ENCODE measurements around the gene OR4A16.

Gene OR4A16, protein sequence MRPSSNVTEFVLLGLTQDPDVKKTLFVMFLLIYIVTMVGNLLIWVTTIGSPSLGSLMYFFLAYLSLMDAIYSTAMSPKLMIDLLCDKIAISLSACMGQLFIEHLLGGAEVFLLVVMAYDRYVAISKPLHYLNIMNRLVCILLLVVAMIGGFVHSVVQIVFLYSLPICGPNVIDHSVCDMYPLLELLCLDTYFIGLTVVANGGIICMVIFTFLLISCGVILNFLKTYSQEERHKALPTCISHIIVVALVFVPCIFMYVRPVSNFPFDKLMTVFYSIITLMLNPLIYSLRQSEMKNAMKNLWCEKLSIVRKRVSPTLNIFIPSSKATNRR

DNA sequence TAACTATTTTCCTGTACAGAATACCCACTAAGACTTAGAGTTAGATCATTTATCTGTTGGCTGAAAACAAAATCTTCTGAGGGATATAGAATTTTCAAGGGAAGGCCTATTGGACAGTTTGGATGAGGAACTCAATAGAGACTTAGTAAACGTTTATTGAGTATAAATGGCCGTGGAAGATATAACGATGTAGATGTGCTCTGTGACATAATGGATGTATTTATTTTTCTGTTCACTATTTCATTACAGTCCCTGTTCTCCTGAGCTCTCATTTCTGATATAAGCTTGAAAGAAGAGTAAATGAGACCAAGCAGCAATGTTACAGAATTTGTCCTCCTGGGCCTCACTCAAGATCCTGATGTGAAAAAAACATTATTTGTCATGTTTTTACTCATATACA lies at the start of gene OR4A16:
OR4A16 (plus strand) TSS at position 301 of the 400 bp plus-strand sequence; CDS start at position 301, 0 bp downstream.
- no peak for DNase-seq (ENCODE audit: insufficient read length, low spot score)
- no peak for FAIRE-seq

- DNase-seq (ENCODE audit: insufficient read length, low spot score) (no peak), FAIRE-seq (no peak)
Observed at GRCh38 chr11:55324500-55324899, 18.5 kb upstream of the OR4A16 start.

DNA sequence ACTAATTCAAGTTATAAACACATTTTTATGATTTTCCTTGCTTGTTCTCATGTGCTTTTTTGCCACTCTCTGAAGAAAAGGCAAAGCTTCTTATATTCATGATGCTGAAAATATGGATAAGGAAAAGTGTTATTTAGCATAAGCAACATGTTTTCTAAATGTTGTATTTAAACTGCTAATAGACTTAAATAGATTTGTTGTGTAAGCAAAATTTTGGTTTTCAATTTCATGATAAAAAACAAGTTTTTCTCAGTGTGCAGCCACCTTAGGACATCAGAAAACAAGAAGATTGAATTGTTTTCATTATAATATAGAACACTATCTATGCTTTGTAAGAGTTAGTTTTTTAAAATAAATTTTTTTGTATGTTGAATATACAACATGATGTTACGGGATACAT lies 2.3 kb downstream of the OR4A16 start:
- no peak for DNase-seq (ENCODE audit: insufficient read length, low spot score)
- FAIRE-seq = no peak

GRCh38 chr11:55349032-55349431 lies 6.0 kb downstream of the OR4A16 start:
- no peak for FAIRE-seq
- DNase-seq (ENCODE audit: insufficient read length, low spot score) = no peak

DNA sequence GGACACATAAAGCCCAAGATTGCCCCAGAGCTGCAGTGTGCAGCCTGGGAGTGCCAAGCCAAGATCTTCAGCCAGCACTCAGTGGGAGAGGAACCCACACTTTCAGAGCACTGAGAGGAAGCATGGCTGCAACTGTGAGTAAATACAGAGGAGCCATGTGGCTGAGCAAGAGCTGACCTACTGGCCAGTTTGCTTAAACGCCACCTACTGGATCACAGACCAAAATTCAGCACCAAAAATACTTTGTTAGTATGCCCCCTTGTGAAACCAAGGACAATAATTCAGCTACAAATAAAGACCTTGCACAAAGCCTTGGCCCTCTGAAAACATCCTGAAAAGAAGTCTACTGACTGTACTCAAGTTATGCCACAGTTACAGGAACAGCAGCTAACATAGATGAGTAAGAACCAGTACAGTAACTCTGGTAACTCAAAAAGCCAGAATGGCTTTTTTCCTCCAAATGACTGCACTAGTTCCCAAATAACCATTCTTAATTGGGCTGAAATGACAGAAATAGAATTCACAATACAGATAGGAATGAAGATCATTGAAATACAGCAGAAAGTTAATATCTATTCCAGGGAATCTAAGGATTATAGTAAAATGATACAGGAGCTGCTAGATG lies 14.7 kb downstream of the OR4A16 start:
- FAIRE-seq (no peak), DNase-seq (ENCODE audit: insufficient read length, low spot score) (no peak)

DNA sequence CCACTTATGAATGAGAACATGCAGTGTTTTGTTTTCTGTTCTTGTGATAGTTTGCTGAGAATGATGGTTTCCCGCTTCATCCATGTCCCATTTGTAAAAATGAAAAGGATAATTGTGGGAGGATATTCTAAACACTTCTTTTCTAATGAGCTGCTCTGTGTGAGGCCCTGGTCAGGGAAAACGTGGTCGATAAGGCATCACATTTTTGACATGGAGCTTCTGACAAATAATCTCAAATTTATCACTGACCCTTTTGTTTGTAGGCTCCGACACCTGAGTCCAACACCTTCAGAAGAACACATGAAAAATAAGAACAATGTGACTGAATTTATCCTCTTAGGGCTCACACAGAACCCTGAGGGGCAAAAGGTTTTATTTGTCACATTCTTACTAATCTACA lies 24.7 kb downstream of the OR4A16 start, which contains the start of gene OR4A15:
OR4A15 (plus strand) TSS at position 301 of the 400 bp plus-strand sequence; CDS start at position 301, 0 bp downstream.
- FAIRE-seq = no peak
- no peak for DNase-seq (ENCODE audit: insufficient read length, low spot score)

Measured in HTR-8/SVneo (cell line).